Activated T-cell treated with anti-CD3 and anti-CD28 coated beads for 48 hours (primary cell): Measurements from ENCODE around the gene PHACTR4.
"Not testable (repeated sequence)": the region's sequence is repeated elsewhere in the genome, so short reads cannot be mapped to it uniquely, and the experiment has no call there.

Source experiments
- DNase-seq: peaks from one replicate; pipeline ENCODE4 v3.0.0-alpha.2; 2020; ENCODE audit warnings: low read depth

PHACTR4 gene

GRCh38 chr1:28437264-28437923, 67.9 kb downstream of the PHACTR4 start:
- no peak for DNase-seq

DNA sequence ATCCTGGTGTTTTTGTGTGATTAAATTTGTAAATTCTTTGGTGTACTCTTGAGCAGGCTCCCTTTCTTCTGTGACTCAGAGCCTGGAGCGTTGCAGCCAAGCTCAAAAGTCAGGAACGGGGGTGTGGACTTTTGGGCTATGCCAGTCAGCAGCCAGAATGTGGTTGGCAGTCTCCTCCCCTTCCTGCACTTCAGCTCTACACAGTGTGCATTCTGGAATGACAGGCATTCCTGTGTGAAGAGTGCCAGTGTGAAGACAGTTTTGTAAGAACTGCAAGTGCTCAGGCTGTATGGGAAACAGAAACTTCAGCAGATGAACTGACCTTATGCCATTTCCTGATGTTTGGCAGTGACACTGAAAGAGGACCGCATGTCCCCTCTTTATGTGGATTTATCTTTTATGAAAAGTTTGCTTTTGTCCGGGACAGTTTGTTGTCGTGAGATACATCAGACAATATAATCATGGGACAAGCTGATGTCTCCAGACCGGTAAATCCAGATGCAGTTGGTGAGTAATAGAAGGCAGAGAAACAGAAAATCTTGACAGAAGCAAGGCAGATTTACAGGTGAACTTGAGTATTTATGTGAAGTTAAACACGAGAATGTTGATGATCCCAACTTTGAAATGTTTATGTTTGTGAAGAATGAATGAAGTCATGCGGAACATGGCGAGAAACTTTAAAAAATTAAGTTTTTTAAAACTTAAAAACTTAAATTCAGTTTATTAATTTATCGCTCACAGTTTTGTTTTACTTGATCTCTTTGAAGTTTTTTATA, 68.6 kb downstream of the PHACTR4 start:
- no peak for DNase-seq

DNA sequence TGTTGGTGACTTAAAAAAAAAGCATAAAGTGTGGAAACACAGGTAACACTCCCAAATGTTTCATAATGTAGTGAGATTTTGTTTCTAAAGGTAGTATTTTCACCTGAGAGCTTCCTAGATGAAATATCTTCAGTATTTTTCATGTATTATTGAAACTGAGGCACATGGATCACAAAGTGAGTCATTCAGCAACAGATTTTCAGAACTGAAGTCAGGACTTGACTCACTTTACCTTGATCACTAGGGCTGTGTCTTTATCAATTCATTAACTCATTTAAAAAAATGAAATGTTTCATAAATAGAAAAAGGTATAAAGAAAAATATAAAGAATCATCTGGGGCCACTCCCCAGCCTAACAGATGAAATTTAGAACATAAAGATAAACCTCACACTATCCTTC, 69.8 kb downstream of the PHACTR4 start:
- no peak for DNase-seq

GRCh38 chr1:28441674-28442073, 72.1 kb downstream of the PHACTR4 start:
- DNase-seq, result no peak

DNA sequence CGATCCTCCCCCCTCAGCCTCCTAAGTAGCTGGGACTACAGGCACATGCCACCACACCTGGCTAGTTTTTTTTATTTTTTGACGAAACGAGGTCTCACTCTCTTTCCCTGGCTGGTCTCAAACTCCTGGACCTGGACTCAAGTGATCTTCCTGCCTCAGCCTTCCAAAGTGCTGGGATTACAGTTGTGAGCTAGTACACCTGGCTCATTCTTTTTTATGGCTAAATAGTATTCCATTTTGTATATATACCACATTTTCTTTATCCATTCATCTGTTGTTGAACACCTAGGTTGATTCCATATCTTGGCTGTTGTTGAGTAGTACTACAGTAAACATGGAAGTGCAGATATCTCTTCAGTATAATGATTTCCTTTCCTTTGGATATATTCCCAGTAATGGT, 74.0 kb downstream of the PHACTR4 start:
- DNase-seq, result no peak

DNA sequence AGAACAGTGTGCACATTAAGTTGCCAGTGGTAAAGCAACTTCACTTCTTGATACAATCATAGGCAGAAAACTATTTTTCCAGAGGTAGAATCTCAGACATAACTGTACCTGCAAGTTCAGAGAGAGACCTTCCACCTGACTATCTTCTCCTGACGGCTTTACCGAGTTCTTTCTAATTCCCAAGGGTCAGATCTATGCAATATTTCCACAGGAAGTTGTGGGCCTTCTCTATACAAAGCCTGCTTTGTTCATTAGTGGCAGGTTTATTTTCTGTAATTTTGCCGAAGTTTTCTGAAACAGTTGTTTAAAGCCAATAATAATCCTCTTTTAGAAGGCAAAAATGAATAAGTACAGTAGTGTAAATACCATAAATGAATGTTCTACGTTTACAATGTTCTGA, 78.1 kb downstream of the PHACTR4 start:
- no peak for DNase-seq

- DNase-seq, result not testable (repeated sequence)
Observed at GRCh38 chr1:28448094-28448611, 78.6 kb downstream of the PHACTR4 start.

- DNase-seq, result peak; percentile 15
Observed at GRCh38 chr1:28449904-28450303, 80.4 kb downstream of the PHACTR4 start.

DNA sequence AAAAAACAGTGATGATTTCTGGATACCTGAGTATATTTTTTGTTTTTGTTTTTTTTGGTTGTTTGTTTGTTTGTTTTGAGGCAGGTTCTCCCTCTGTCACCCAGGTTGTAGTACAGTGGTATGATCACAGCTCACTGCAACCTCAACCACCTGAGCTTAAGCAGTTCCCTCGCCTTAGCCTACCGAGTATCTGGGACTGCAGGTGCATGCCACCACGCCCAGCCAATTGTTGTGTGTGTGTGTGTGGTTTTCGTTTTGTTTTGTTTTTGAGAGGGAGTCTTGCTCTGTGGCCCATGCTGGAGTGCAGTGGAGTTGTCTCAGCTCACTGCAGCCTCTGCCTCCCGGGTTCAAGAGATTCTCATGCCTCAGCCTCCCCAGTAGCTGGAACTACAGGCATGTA, 81.0 kb downstream of the PHACTR4 start:
- no peak for DNase-seq

DNA sequence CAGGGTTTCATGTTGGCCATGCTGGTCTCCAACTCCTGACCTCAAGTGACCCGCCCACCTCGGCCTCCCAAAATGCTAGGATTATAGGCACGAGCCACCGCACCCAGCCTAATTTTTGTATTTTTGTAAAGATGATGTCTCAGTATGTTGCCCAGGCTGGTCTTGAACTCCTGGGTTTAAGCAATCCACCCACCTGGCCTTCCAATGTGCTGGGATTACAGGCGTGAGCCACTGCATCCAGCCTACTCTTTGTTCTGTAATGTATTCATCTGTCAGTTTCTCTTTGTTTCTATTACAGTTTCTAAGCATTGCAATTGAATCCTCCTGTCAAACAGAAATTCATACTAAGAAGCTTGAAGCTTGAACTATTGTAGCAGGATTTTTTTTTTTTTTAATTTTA, 81.5 kb downstream of the PHACTR4 start:
- DNase-seq, result no peak

DNA sequence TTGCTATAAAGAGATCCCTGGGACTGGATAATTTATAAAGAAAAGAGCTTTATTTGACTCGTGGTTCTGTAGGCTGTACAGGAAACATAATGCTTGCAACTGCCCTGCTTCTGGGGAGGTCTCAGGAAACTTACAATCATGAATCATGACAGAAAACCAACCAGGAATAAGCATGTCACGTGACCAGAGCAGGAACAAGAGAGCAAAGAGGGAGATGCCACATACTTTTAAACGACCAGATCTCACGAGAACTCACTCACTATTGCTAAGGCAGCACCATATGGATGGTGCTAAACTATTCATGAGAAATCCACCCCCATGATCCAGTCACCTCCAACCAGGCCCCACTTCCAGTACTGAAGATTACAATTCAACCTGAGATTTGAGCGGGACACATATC, 86.5 kb downstream of the PHACTR4 start:
- no peak for DNase-seq

DNA sequence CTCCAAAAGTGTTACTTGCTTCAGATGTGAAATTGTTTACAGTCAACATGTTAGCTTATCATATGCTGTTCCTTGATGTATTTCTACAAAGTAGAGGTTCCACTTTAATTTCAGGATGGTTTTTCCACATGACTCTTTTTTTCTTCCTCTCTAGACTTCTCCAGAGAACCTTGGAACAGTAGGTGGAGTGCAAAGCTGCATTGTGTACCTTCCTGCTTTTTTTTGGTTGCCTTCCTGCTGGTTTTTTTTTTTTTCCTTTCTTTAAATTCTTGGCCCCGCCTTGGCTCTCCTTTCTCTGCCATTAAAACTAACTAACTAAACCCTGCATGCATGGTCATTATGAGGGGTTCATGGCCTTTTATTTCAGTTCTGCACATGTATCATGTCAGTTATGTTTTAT, 88.1 kb downstream of the PHACTR4 start:
- DNase-seq, result no peak

- no peak for DNase-seq
Observed at GRCh38 chr1:28458237-28459228, 89.0 kb downstream of the PHACTR4 start.

GRCh38 chr1:28466226-28466778, 96.8 kb downstream of the PHACTR4 start:
- no peak for DNase-seq

DNA sequence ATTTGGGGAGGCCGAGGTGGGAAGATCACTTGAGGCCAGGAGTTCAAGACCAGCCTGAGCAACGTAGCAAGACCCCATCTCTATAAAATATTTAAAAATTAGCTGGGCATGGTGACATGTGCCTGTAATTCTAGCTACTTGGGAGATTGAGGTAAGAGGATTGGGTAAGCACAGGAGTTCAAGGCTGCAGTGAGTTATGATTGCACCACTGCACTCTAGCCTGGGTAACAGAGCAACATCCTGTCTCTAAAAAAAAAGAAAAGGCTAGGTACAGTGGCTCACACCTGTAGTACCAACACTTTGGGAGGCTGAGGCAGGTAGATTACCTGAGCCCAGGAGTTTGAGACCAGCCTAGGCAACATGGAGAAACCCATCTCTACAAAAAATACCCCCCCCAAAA, 100.6 kb downstream of the PHACTR4 start:
- no peak for DNase-seq

DNA sequence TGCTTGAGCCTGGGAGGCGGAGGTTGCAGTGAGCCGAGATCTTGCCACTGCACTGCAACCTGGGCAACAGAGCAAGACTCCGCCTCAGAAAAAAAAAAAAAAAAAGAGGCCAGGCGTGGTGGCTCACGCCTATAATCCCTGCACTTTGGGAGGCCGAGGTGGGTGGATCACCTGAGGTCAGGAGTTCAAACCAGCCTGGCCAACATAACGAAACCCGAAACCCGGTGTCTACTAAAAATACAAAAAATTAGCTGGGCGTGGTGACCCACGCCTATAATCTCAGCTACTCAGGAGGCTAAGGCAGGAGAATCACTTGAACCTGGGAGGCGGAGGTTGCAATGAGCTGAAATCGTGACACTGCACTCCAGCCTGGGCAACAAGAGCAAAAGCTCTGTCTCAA, 110.0 kb downstream of the PHACTR4 start:
- not testable (repeated sequence) for DNase-seq

DNA sequence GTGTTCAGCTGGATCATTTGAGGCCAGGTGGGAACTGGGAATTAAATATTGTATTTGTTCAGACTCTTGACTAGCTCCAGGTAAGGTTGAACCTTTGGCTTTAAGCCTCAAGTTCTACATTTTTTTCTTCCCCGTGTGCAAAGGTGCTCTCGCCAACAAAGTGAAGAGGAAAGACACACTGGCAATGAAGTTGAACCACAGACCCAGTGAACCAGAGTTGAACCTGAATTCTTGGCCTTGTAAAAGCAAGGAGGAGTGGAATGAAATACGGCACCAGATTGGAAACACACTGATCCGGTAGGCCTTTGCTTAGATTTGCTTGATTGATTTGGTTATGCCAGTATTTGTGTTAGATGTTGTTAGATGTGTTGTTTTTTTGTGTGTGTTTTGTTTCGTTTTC, 110.8 kb downstream of the PHACTR4 start:
- no peak for DNase-seq

DNA sequence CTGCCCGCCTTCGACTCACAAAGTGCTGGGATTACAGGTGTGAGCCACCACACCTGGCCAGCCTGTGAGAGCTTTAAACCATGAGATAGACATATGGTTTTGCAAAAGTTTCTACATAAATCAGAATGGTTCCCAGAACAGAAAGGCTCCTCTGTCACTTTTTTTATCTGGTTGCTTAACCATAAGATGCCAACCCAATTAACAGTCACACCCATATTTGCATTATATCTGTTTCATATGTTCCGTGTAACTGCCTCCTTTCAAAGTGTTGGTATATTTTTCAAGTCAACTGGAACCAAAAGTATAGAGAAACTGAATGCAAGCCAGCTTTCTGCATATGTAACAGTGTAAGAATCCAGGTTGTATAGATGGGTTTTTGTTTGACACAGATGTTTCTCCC, 112.6 kb downstream of the PHACTR4 start:
- DNase-seq, result no peak

DNA sequence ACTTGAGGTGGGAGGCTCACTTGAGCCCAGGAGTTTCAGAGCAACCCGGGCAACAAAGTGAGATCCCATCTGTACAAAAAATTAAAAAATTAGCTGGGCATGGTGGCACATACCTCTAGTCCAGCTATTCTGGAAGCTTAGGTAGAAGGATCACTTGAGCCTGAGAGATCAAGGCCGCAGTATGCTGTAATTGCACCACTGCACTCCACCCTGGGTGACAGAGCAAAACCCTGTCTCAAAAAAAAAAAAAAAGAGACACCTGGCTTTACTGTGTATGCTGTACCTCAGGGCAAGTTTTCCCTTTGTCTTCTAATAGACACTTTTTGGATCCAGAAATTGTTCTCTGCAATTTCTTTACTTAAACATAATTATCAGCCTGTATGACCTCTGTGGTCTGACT, 113.2 kb downstream of the PHACTR4 start:
- DNase-seq, result no peak

DNA sequence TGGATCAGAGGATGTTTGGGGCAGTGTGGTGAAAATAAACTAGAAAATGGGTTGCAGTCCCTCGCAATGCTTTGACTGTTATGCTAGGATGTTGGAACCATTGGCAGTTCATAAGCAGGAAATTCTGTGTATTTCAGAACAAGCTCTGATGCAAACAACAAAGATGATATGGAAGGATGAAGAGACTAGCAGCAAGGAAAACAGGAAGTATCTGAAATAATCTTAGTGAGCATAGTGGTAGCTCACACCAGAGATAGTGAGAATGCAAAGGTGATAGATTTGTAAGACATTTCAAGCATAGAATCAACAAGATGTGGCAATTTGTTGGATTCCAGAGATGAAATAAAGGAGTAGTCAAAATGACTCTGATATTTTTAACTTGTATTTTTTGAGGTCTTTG, 125.2 kb downstream of the PHACTR4 start:
- DNase-seq, result no peak

DNA sequence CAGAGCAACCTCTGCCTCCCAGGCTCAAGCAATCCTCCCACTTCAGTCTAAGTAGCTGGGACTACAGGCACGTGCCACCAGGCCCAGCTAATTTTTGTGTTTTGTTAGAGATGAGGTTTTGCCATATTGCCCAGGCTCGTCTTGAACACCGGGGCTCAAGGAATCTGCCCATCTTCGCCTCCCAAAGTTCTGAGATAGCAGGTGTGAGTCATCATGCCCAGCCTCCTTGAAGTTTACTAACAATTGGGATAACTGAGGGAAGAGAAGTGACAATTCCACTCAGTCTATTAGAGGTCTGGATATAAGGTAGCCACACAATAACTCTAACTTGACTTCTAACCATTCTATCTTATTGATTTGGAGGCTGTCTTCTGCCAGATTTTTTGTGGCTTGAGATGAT, 130.0 kb downstream of the PHACTR4 start:
- DNase-seq, result no peak

DNA sequence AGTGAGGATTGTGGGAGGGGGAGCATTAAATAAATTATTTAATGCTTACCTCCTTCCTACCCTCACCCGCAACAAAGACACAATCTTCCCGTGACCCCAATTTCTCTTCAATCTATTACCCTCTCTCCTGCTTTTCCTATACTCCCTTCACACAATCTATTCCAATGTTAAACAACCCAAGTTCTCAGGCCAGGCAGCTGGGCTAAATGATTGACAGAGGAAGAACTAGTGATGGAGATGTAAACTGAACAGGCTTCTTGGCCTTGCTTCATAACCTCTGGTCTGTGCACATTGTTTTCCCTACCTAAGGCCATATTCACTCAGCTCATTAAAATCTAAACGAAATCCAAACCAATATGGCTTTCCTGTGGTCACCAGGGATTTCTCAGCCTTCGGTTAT, 132.4 kb downstream of the PHACTR4 start:
- no peak for DNase-seq
